LNCaP clone FGC (cell line): ENCODE measurements around the gene TENT4B.

Experiments used
- DNase-seq: peaks from one replicate; pipeline ENCODE4 v3.0.0-alpha.2; 2011; ENCODE audit warnings: low read depth
- H3K4me3 ChIP-seq: 2 replicates; pipeline ENCODE4 v1.5.1; 2011; ENCODE audit warnings: mild to moderate bottlenecking, low read depth, low read length, control low read depth
- TF ChIP-seq, protein P1 (sequence below): IDR thresholded peaks from 2 replicates; pipeline ENCODE4 v1.5.1; 2012; ENCODE audit warnings: mild to moderate bottlenecking; ENCODE audit not compliant: control insufficient read depth, insufficient read depth; ENCODE audit errors: extremely low read depth

TENT4B gene

DNA sequence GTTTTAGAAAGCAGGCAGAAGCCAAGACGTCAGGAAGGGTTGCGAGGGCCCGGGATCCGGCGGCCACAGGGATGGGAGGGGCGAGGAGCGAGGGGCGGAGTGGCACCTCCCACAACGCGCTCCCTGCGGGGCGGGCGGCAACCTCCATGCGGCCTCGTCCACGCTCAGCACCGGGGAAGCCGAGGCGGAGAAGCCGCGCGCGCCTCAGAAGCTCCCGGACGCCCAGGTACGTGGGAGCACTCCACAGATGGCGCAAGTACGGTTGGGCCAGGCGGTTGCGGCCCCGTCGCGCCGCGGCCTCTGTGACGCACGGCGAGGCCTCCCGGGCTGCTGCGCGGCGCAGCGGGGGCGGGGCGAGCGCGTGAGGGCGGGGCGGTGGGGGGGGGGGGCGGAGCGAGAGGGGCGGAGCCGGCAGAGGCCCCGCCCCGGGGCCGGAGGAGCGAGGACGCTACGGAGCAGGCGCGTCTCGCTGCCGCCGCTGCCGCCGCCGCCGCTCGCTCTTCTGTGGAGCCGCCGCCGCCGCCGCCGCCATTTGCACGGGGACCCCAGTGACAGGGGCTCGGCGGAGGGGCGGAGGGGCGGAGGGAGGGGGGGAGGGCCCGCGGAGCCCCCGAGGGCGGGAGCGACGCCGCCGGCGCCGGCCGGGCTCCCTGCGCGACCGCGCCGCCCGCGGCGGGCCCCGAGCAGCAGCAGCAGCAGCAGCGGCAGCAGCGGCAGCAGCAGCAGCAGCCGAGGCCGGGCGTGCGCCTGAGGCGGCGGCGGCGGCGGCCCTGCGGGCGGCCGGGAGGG lies at the start of gene TENT4B:
Gene TENT4B (plus strand): TSS at position 500 of the 789 bp plus-strand sequence. CDS start 316 bp downstream, outside the sequence.
- no peak for DNase-seq

DNA sequence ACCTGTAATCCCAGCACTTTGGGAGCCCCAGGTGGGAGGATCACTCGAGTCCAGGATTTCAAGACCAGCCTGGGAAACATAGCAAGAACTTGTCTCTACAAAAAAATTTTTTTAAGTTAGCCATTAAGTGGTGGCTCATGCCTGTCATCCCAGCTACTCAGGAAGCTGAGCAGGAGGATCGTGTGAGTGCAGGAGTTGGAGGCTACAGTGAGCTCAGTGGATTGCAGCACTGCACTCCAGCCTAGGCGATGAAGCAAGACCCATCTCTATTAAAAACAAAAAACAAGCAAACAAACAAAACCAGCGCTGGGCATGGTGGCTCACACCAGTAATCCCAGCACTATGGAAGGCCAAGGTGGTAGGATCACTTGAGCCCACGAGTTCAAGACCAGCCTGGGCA lies 49.3 kb upstream of the TENT4B start:
- TF ChIP-seq, protein P1, sequence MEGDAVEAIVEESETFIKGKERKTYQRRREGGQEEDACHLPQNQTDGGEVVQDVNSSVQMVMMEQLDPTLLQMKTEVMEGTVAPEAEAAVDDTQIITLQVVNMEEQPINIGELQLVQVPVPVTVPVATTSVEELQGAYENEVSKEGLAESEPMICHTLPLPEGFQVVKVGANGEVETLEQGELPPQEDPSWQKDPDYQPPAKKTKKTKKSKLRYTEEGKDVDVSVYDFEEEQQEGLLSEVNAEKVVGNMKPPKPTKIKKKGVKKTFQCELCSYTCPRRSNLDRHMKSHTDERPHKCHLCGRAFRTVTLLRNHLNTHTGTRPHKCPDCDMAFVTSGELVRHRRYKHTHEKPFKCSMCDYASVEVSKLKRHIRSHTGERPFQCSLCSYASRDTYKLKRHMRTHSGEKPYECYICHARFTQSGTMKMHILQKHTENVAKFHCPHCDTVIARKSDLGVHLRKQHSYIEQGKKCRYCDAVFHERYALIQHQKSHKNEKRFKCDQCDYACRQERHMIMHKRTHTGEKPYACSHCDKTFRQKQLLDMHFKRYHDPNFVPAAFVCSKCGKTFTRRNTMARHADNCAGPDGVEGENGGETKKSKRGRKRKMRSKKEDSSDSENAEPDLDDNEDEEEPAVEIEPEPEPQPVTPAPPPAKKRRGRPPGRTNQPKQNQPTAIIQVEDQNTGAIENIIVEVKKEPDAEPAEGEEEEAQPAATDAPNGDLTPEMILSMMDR, result no peak
- H3K4me3 ChIP-seq, result no peak overlapping the region
- no peak for DNase-seq

More for the DNA sequence above, at the start of gene TENT4B:
- H3K4me3 ChIP-seq, result peak within 1 kb of the TSS; percentile 77
- TF ChIP-seq, protein P1, result no peak

DNA sequence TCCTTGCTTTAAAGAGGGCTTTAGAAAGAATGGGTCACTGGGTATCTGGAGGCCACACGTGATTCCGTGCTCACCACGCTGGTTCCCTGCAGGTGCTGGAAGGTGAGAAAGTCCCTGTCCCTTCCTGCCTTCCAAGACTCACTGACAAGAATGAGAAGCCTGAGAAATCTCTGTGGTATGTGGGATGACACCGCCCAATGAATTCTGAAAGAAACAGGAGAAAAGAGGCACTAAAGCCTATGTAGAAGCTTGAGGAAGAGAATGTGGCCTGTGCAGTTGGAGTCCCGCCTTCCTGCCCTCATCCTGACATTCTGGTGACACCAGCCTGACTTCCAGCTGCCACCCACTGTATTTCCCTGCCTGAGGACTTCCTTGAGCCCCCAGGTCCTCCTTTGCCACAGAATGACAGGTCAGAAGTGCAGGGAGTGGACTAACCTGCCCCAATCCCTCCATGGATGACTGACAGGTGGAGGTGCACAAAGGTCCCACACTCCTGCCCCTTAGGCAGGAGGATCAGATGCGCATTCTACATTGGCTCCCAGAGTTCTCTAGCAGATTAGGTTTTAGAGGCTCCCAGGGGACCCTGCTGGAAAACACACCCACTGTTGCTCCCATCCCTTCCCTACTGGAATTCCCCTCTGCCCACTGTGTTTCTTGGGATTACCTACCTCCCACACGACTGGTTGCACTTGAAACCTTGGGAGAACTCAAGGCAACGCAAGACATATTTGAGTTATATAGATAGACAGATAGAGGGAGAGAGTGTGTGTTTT lies 38.6 kb upstream of the TENT4B start:
- DNase-seq, result no peak
- no peak overlapping the region for H3K4me3 ChIP-seq
- TF ChIP-seq, protein P1, result no peak

DNA sequence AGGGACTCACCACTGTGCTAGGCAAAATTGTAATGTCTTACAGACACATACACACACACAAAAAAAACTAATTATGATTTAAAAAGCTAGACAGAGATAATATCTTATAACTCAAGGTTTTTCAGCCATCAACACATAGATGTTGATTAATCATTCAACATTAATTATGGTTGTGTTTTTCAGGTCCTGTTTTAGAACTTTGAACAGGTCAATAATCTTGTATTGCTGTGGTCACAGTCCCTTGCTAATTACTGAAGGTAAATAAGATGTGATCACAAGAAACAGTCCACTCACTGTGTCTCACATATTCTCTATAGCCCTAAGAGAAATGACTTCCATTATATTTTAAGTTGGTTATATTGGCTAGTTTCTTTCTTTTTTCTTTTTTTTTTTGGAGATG lies 32.4 kb upstream of the TENT4B start:
- H3K4me3 ChIP-seq, result no peak overlapping the region
- no peak for DNase-seq
- TF ChIP-seq, protein P1, result no peak

DNA sequence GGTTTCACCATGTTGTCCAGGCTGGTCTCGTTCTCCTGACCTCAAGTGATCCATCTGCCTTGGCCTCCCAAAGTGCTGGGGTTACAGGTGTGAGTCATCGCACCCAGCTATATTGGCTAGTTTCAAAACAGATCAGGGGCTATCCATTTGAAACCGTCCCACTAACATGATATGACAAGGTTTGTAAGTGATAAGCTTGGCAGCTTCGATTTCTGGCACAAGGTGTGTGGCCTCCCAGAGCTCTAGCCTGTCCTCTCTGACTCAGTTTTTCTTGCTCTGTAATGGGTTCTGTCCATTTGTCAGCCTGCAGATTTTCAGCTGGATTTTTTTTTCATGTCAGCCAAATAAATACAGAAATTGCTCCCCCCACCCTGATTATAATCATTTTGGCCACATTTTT lies 31.8 kb upstream of the TENT4B start:
- TF ChIP-seq, protein P1, result no peak
- H3K4me3 ChIP-seq, result no peak overlapping the region
- no peak for DNase-seq

DNA sequence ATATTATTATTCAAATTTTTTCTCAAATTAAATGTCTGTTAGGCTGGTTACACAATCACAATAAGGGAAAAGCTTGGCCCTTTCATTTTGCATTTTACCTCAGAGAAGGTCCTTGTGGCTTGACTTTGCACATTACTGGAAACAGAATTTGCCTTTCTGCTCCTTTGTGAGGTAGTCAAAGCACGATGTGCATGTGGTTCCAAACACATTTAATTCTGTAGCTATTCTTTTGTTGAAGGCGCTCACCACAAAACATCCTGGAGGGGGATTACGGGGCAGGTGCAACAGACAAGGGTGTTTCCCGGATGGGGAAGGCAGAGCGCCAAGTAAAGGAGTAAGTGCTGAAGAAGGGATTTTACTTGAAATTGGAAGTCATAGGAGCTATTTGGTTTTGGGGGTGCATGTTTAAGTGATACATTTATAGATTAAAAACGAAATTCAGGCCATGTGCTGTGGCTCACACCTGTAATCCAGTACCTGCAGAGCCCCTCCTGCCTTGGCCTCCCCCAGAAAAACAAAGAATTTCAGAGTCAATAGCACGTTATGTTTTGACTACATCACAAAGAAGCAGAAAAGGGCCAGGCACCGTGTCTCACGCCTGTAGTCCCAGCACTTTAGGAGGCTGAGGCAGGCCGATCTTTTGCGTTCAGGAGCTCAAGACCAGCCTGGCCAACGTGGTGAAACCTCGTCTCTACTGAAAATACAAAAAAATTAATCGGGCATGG lies 31.2 kb upstream of the TENT4B start:
- no peak overlapping the region for H3K4me3 ChIP-seq
- DNase-seq, result no peak
- TF ChIP-seq, protein P1, result no peak
